Measurements from ENCODE around the gene KIAA0513.

KIAA0513 gene

DNA sequence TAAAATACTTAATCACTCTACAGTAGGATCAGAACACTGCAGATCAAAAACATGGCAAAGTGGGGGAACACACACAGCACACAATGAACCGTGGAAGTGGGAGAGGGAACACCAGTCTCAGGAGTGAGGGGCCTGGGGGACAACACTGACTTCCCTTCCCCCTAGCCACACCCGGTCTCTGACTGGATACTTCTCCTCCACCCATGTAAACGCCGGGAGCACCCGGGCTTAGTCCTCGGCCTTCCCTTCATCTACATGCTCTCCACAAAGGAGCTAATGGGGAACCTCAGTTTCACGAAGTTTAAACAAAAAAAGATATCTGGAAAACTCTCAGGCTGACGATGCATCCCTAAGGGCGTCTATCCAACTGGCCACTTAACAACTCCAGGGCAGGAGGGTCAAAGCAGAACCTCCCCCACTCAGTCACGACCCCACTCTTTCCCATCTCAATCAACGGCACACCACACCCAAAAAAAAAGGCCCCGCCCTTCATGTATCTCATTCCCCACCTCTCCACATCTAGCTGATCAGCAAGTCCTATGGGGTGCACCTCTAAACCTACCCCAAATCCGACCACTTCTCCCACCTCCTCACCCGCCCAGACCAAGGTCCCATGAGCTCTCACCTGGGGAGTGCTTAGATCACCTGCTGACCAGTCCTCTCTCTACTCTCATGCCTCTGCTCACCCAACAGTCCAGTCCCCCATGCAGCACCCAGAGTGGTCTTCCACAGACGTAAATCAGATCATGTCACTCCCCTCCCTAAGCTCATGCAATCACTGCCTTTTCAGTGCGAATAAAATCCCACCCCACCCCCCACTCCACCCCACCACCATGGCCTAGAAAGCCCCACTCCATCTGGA lies 23.6 kb upstream of the KIAA0513 start:
- H3K4me3 ChIP-seq (ENCODE audit: low read depth, low read length): no peak overlapping the region
- TF ChIP-seq, protein P1, sequence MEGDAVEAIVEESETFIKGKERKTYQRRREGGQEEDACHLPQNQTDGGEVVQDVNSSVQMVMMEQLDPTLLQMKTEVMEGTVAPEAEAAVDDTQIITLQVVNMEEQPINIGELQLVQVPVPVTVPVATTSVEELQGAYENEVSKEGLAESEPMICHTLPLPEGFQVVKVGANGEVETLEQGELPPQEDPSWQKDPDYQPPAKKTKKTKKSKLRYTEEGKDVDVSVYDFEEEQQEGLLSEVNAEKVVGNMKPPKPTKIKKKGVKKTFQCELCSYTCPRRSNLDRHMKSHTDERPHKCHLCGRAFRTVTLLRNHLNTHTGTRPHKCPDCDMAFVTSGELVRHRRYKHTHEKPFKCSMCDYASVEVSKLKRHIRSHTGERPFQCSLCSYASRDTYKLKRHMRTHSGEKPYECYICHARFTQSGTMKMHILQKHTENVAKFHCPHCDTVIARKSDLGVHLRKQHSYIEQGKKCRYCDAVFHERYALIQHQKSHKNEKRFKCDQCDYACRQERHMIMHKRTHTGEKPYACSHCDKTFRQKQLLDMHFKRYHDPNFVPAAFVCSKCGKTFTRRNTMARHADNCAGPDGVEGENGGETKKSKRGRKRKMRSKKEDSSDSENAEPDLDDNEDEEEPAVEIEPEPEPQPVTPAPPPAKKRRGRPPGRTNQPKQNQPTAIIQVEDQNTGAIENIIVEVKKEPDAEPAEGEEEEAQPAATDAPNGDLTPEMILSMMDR (IDR thresholded peaks at IDR 0.05; ENCODE audit: borderline replicate concordance, insufficient read depth, low read depth, low read length): no peak

DNA sequence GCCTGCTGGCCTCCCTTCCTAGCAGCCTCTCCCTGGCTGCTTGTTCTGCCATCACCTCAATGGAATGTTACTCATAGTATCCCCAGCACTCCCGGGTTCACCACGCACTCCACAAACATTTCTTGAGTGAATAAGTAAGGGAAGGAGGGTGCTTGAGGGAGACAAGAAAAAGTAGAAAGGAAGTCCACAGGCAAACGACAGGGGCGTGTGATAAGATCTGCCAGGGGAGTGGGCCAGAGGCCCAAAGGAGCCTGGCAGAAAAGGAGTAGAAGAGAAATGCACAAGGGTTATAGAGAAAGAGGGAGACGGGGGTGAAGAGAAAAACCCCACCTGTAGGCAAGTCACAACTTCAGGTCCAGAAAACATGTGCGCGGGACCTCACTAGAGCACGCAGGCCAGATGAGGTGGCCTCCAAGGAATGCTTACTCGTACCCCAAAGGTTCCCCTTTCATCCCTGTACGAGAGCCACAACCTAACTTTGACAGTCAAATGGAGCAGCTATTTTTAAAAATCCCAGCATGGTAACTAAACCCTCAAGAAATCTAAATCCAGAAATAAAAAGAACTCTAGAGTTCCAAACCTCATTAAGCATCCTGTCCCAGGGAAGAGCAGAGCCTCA lies 22.9 kb upstream of the KIAA0513 start:
- TF ChIP-seq, protein P1 (IDR thresholded peaks at IDR 0.05; ENCODE audit: borderline replicate concordance, insufficient read depth, low read depth, low read length): no peak
- H3K4me3 ChIP-seq (ENCODE audit: low read depth, low read length): no peak overlapping the region

DNA sequence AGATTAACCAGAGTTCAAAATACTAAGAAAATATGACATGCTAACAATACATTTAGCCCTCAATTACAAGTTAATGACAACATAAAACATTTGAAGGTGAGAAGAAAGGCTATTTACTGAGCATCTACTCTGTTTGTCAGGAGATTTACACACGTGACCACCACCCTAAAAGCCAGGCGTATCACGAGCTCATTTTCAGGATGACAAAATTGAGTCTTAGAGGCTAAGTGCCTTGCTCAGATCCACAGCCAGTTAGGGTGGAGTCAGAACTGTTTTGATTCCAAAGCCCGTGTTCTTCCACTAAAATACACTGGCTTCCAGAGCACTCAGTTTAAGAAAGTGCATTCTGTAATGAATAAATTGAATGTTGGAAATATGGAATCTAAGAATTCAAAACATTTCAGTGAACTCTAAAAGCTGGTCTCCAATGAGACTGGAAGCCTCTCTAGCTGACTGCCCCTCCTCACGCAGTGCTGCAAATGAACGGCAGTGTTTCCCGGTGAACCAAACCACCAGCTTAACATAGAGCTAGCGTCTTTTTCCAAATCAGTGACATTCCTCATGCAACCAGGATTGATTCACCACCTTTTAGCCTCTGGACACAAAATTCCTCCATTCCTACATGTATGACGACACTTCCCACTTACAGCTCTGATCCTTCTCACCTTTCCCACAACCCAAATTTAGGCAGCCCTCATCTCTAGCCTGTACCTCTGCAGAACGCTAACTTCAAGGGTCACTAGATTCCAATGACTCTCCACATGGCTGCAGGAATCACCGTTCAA lies 22.1 kb upstream of the KIAA0513 start:
- TF ChIP-seq, protein P1 (IDR thresholded peaks at IDR 0.05; ENCODE audit: borderline replicate concordance, insufficient read depth, low read depth, low read length): no peak

DNA sequence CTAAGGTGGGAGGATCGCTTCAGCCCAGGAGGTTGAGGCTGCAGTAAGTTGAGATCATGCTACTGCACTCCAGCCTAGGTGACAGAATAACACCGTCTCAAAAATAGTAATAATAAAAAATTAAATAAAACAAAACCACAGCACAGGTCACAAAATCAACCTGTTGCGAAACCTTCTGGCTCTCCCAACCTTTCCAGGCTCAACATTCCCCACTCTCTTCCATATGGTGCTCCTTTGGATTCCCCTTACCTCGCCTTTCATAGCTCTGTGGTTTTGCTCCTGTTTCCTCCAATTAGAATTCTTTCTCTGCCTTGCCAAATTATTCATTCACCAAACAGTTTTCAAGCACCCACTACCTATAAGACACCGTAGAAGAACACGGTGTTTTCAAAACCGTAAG lies 21.0 kb upstream of the KIAA0513 start:
- no peak overlapping the region for H3K4me3 ChIP-seq (ENCODE audit: low read depth, low read length)
- TF ChIP-seq, protein P1 (IDR thresholded peaks at IDR 0.05; ENCODE audit: borderline replicate concordance, insufficient read depth, low read depth, low read length): no peak

More for the DNA sequence above, 22.1 kb upstream of the KIAA0513 start:
- no peak overlapping the region for H3K4me3 ChIP-seq (ENCODE audit: low read depth, low read length)

DNA sequence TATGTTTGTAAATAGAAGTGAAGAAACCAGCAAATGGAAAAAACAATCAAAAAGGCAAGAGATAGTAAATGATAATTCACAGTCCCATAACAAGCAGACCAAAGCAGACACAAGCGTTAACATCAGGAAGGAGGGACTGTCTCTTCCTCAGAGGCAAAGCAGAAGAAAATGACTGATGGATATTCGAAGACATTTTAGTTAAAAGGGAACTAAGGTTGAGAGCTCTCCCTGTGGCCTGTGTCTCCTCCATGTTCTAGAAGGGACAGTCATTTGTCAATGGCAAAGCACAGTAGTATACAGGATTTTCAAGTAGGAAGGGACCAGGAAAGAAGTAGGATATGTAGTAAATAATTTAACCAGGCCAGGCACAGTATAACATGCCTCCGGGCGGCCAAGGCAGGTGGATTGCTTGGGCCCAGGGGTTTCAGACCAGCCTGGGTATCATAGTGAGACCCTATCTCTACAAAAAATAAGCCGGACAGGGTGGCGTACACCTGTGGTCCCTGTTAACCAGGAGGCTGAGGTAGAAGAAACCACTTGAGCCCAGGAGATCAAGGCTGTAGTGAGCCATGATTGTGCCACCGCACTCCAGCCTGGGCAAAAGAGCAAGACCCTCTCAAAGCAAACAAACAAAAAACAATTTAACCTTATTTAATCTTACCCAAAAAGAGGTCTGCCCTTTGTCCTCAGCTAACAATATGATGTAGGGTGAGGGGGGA lies 19.9 kb upstream of the KIAA0513 start:
- H3K4me3 ChIP-seq (ENCODE audit: low read depth, low read length): no peak overlapping the region
- TF ChIP-seq, protein P1 (IDR thresholded peaks at IDR 0.05; ENCODE audit: borderline replicate concordance, insufficient read depth, low read depth, low read length): no peak

DNA sequence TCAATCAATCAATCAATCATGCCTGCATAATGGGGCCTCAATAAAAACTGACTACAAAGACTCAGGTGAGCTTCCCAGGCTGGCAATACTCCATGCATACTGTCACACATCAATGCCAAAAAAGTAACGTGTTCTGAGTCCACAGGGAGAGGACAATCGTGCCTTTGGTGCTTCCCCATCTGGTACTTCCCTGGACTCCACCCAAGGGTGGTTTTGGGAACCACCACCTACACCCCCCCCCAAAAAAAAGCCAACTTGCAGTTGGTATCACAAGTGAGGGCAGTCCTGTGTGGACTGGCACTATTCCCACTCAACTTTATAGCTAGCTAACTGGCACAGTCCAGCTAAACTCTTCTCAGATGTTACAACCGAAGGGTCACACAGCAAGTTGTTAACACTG lies 19.3 kb upstream of the KIAA0513 start:
- no peak overlapping the region for H3K4me3 ChIP-seq (ENCODE audit: low read depth, low read length)
- TF ChIP-seq, protein P1 (IDR thresholded peaks at IDR 0.05; ENCODE audit: borderline replicate concordance, insufficient read depth, low read depth, low read length): no peak
